Loucy (cell line): Measurements from ENCODE around the gene NFKB1.

Experiments
- EZH2phosphoT487 ChIP-seq: fragments of 200-600 bp; IDR thresholded peaks from 2 replicates; pipeline ENCODE4 v1.6.1; 2018; ENCODE audit warnings: antibody characterized with exemption, mild to moderate bottlenecking, moderate library complexity, borderline replicate concordance
- TF ChIP-seq, protein P1 (sequence below): fragments of 200-600 bp; sonication (generic); conservative IDR thresholded peaks from 2 replicates; pipeline ENCODE4 v1.5.1; 2014; ENCODE audit warnings: mild to moderate bottlenecking, antibody characterized with exemption, low read length

GRCh38 chr4:102554482-102554881 is 53.3 kb downstream of the NFKB1 start:
- TF ChIP-seq, protein P1, sequence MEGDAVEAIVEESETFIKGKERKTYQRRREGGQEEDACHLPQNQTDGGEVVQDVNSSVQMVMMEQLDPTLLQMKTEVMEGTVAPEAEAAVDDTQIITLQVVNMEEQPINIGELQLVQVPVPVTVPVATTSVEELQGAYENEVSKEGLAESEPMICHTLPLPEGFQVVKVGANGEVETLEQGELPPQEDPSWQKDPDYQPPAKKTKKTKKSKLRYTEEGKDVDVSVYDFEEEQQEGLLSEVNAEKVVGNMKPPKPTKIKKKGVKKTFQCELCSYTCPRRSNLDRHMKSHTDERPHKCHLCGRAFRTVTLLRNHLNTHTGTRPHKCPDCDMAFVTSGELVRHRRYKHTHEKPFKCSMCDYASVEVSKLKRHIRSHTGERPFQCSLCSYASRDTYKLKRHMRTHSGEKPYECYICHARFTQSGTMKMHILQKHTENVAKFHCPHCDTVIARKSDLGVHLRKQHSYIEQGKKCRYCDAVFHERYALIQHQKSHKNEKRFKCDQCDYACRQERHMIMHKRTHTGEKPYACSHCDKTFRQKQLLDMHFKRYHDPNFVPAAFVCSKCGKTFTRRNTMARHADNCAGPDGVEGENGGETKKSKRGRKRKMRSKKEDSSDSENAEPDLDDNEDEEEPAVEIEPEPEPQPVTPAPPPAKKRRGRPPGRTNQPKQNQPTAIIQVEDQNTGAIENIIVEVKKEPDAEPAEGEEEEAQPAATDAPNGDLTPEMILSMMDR, result no peak
- no peak for TF ChIP-seq EZH2phosphoT487
